Measurements from ENCODE around the gene SLC46A2. TPM values are rescaled to one million over a fixed set of nuclear protein-coding genes. Genes with fewer than 3 reads are reported as not detected.

Gene SLC46A2
- total RNA-seq, 2 donors from 2014 or later = not detected

GRCh38 chr9:112878752-112879151 is 11.9 kb downstream of the SLC46A2 start:
- Histone ChIP-seq H3K36me3 (ENCODE audit: control insufficient read depth, insufficient read depth, low read length) (peaks cover 3% of the 10 kb centered on the region), H3K27me3 (ENCODE audit: control insufficient read depth, insufficient read depth, low read length, poor library complexity, severe bottlenecking) (no peaks in the 10 kb centered on the region), H3K4me1 (ENCODE audit: control insufficient read depth, insufficient read depth, low read length) (peaks cover 3% of the 10 kb centered on the region), H3K4me3 (ENCODE audit: low read length) (no peak overlapping the region), H3K27ac (ENCODE audit: low read depth, low read length) (no peak overlapping the region), H3K9ac (ENCODE audit: extremely low read depth, low read length, poor library complexity, severe bottlenecking) (no peak overlapping the region), H3K9me3 (ENCODE audit: control insufficient read depth, low read length) (no peaks in the 10 kb centered on the region)
- no peaks in the 10 kb centered on the region for H3K27me3 Mint-ChIP-seq (ENCODE audit: insufficient read depth)
- DNase-seq = no peak
- H3K36me3 Mint-ChIP-seq (ENCODE audit: low read depth) = peaks cover 13% of the 10 kb centered on the region
- no peaks in the 10 kb centered on the region for H3K9me3 Mint-ChIP-seq
- no peak overlapping the region for H3K27ac Mint-ChIP-seq
- no peak for TF ChIP-seq CTCF (conservative IDR thresholded peaks at IDR 0.05)
- 83 to 96% methylated on average over 1 of the region's 2 CpGs for WGBS, 2 experiments (ENCODE audit: insufficient coverage in 1 of 2, insufficient read length in 1 of 2)
- H3K4me1 Mint-ChIP-seq = peaks cover 30% of the 10 kb centered on the region
- no peak overlapping the region for H3K4me3 Mint-ChIP-seq

- WGBS, 2 experiments (ENCODE audit: insufficient coverage in 1 of 2, insufficient read length in 1 of 2) = 93 to 95% methylated on average over 4 of the region's 4 CpGs
- Mint-ChIP-seq H3K4me3 (no peak overlapping the region), H3K27ac (no peak overlapping the region), H3K4me1 (peaks cover 65% of the 10 kb centered on the region), H3K36me3 (ENCODE audit: low read depth) (peaks cover 10% of the 10 kb centered on the region), H3K27me3 (ENCODE audit: insufficient read depth) (no peaks in the 10 kb centered on the region), H3K9me3 (no peaks in the 10 kb centered on the region)
- Histone ChIP-seq H3K36me3 (ENCODE audit: control insufficient read depth, insufficient read depth, low read length) (no peaks in the 10 kb centered on the region), H3K27me3 (ENCODE audit: control insufficient read depth, insufficient read depth, low read length, poor library complexity, severe bottlenecking) (no peaks in the 10 kb centered on the region), H3K9ac (ENCODE audit: extremely low read depth, low read length, poor library complexity, severe bottlenecking) (no peak overlapping the region), H3K4me1 (ENCODE audit: control insufficient read depth, insufficient read depth, low read length) (peaks cover 25% of the 10 kb centered on the region), H3K27ac (ENCODE audit: low read depth, low read length) (no peak overlapping the region), H3K4me3 (ENCODE audit: low read length) (peak overlapping the region; percentile 6), H3K9me3 (ENCODE audit: control insufficient read depth, low read length) (no peaks in the 10 kb centered on the region)
- TF ChIP-seq CTCF (conservative IDR thresholded peaks at IDR 0.05) = no peak
- no peak for DNase-seq
These were observed 16.8 kb downstream of the SLC46A2 start for GRCh38 chr9:112873773-112874405.

- DNase-seq = no peak
- H3K9me3 ChIP-seq (ENCODE audit: control insufficient read depth, low read length) = no peaks in the 10 kb centered on the region
- H3K27me3 ChIP-seq (ENCODE audit: control insufficient read depth, insufficient read depth, low read length, poor library complexity, severe bottlenecking) = no peaks in the 10 kb centered on the region
- Mint-ChIP-seq H3K4me1 (peaks cover 68% of the 10 kb centered on the region), H3K36me3 (ENCODE audit: low read depth) (peaks cover 15% of the 10 kb centered on the region), H3K27ac (no peak overlapping the region), H3K27me3 (ENCODE audit: insufficient read depth) (no peaks in the 10 kb centered on the region), H3K9me3 (peaks cover 3% of the 10 kb centered on the region), H3K4me3 (no peak overlapping the region)
- TF ChIP-seq CTCF (conservative IDR thresholded peaks at IDR 0.05) = no peak
- H3K4me1 ChIP-seq (ENCODE audit: control insufficient read depth, insufficient read depth, low read length) = peaks cover 34% of the 10 kb centered on the region
- H3K27ac ChIP-seq (ENCODE audit: low read depth, low read length) = no peak overlapping the region
- H3K4me3 ChIP-seq (ENCODE audit: low read length) = no peak overlapping the region
- 65 to 71% methylated on average over 4 of the region's 4 CpGs for WGBS, 2 experiments (ENCODE audit: insufficient coverage in 1 of 2, insufficient read length in 1 of 2)
- H3K9ac ChIP-seq (ENCODE audit: extremely low read depth, low read length, poor library complexity, severe bottlenecking) = no peak overlapping the region
- H3K36me3 ChIP-seq (ENCODE audit: control insufficient read depth, insufficient read depth, low read length) = no peaks in the 10 kb centered on the region
These were observed 18.7 kb downstream of the SLC46A2 start for GRCh38 chr9:112872019-112872418.
